ENCODE measurements around the gene SPATS1. TPM values are rescaled to one million over a fixed set of nuclear protein-coding genes. Genes with fewer than 3 reads are reported as not detected.
A peak's percentile ranks its signal among the peaks of the same experiment; 100 is the strongest.

The SPATS1 gene
- total and polyA plus RNA-seq, 2 of the 13 experiments (the other 11 are each of a cell fraction or from before 2014, with no cell fraction given) = not detected

DNA sequence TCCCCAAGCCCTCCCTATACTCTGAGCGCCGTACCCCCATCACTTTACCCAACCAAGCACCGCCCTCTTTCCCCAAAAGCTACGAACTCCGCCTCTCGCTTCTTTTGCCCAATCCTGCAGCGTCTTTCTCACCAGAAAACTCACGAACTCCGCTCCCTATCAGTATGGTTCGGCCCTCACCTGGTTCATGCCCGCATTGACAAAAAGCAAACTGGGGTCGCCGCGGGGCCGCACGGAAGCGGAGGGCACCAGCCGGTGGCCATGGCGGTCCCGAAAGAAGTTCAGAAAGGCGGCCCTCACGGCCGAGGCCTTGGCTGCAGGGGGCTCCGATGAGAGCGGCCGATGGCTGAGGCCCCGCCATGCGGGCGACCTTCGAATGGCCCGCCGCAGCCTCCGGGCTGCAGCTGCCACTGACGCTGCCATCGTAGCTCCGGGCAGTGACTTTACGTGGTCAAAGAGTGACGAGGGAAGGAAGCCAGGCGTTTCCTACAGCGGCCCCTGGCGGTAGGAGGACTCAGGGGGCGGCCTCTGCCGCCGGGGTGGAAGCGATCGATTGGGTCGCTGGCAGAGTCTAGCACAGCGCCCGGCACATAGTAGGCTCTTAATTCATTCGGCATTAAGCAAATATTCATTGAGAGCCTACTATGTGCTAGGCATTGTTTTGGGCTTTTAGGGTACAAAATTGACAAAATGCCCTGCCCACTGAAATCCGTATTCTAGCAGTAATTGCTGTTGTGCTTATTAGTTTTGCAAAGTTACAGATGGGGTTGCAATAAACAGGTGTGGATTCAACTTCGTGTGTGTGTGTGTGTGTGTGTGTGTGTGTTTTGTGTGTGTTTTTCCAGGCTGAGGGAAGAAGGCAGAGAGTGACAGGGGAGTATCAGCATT, 29.3 kb upstream of the SPATS1 start, which contains the start of gene AARS2 (continued):
- TF ChIP-seq STAT5B (CRISPR knock-in tag; IDR thresholded peaks at IDR 0.05) (peak; percentile 88; the same call in 1 of the 2 replicates), ZFP1 (CRISPR knock-in tag; IDR thresholded peaks at IDR 0.05) (peak; percentile 94), ZNF234 (CRISPR knock-in tag; conservative IDR thresholded peaks at IDR 0.05) (0 out of 2 replicates have a peak, but pooled peaks have one; percentile 63), ARID5B (CRISPR knock-in tag; IDR thresholded peaks at IDR 0.05) (peak; percentile 89), NFKBIZ (CRISPR knock-in tag; IDR thresholded peaks at IDR 0.05) (peak; percentile 70; the same call in 1 of the 2 replicates), NR3C1 (CRISPR knock-in tag; IDR thresholded peaks at IDR 0.05) (no peak), ZFP41 (CRISPR knock-in tag; IDR thresholded peaks at IDR 0.05; ENCODE audit: borderline replicate concordance) (no peak), ZNF3 (CRISPR knock-in tag; IDR thresholded peaks at IDR 0.05) (peak; percentile 88), TAF15 (IDR thresholded peaks at IDR 0.05; ENCODE audit: low read depth, low read length, poor library complexity, severe bottlenecking) (no peak), DNMT3B (CRISPR knock-in tag; conservative IDR thresholded peaks at IDR 0.05) (peak; percentile 27; the same call in 1 of the 2 replicates), TCF7 (IDR thresholded peaks at IDR 0.05; ENCODE audit: low read depth) (peak; percentile 22; the same call in 1 of the 2 replicates), SNRNP70 (IDR thresholded peaks at IDR 0.05; ENCODE audit: low read depth, low read length) (no peak), WIZ (CRISPR knock-in tag; IDR thresholded peaks at IDR 0.05) (no peak; the same call in 1 of the 2 replicates), ETV6 (CRISPR knock-in tag; conservative IDR thresholded peaks at IDR 0.05) (peak; percentile 98), PCBP1 (IDR thresholded peaks at IDR 0.05; ENCODE audit: borderline replicate concordance, low read depth, low read length) (0 out of 2 replicates have a peak, but pooled peaks have one; percentile 39), KDM1A (CRISPR knock-in tag; IDR thresholded peaks at IDR 0.05) (peak; percentile 97), ZNF276 (CRISPR knock-in tag; IDR thresholded peaks at IDR 0.05; ENCODE audit: low read depth) (peak; percentile 89)
- TF ChIP-seq, protein P1, sequence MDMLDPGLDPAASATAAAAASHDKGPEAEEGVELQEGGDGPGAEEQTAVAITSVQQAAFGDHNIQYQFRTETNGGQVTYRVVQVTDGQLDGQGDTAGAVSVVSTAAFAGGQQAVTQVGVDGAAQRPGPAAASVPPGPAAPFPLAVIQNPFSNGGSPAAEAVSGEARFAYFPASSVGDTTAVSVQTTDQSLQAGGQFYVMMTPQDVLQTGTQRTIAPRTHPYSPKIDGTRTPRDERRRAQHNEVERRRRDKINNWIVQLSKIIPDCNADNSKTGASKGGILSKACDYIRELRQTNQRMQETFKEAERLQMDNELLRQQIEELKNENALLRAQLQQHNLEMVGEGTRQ (IDR thresholded peaks at IDR 0.05; ENCODE audit: low read depth, low read length) = no peak
- TF ChIP-seq, protein P1 (CRISPR knock-in tag; IDR thresholded peaks at IDR 0.05; ENCODE audit: borderline replicate concordance) = no peak; the same call in 1 of the 2 replicates
- TF ChIP-seq, protein P2, sequence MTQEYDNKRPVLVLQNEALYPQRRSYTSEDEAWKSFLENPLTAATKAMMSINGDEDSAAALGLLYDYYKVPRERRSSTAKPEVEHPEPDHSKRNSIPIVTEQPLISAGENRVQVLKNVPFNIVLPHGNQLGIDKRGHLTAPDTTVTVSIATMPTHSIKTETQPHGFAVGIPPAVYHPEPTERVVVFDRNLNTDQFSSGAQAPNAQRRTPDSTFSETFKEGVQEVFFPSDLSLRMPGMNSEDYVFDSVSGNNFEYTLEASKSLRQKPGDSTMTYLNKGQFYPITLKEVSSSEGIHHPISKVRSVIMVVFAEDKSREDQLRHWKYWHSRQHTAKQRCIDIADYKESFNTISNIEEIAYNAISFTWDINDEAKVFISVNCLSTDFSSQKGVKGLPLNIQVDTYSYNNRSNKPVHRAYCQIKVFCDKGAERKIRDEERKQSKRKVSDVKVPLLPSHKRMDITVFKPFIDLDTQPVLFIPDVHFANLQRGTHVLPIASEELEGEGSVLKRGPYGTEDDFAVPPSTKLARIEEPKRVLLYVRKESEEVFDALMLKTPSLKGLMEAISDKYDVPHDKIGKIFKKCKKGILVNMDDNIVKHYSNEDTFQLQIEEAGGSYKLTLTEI (CRISPR knock-in tag; conservative IDR thresholded peaks at IDR 0.05) = no peak

Measured in HepG2 (cell line).